ENCODE results near the gene FKBP14. TPM values are rescaled to one million over a fixed set of nuclear protein-coding genes. Genes with fewer than 3 reads are reported as not detected.

The FKBP14 gene
- total RNA-seq, 4 donors from 2014 or later, result 5.8 to 10.9 (median 9.1) TPM

- TF ChIP-seq, protein P1, sequence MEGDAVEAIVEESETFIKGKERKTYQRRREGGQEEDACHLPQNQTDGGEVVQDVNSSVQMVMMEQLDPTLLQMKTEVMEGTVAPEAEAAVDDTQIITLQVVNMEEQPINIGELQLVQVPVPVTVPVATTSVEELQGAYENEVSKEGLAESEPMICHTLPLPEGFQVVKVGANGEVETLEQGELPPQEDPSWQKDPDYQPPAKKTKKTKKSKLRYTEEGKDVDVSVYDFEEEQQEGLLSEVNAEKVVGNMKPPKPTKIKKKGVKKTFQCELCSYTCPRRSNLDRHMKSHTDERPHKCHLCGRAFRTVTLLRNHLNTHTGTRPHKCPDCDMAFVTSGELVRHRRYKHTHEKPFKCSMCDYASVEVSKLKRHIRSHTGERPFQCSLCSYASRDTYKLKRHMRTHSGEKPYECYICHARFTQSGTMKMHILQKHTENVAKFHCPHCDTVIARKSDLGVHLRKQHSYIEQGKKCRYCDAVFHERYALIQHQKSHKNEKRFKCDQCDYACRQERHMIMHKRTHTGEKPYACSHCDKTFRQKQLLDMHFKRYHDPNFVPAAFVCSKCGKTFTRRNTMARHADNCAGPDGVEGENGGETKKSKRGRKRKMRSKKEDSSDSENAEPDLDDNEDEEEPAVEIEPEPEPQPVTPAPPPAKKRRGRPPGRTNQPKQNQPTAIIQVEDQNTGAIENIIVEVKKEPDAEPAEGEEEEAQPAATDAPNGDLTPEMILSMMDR (IDR thresholded peaks at IDR 0.05), result no peak
- ATAC-seq (ENCODE audit: low FRiP score) (no peak), DNase-seq (ENCODE audit: low spot score) (no peak)
Measured at GRCh38 chr7:30034501-30034900, 8.0 kb upstream of the FKBP14 start.

- DNase-seq (ENCODE audit: low spot score) (no peak), ATAC-seq (ENCODE audit: low FRiP score) (no peak)
- TF ChIP-seq, protein P1 (IDR thresholded peaks at IDR 0.05), result no peak
Measured at GRCh38 chr7:30032310-30033125, 6.0 kb upstream of the FKBP14 start.

DNA sequence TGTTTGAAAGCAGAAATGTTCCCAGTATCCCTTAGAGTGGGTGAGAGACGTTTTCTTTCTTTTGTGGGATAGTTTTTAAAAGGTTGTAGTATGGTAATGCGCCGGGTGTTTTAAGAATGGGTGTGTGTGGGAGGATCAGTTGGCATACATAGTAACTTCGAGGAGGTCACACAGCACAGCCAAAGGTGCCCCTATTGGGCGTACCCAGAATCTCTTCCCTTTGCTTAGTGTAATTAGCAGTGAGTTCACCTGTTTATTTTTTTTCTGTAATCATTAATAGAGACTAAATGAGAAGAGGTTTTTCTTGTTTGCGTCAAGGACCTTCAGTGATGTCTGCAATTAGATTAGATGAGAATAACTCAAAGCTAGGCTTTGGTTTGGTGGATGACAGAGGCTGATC, 3.2 kb upstream of the FKBP14 start:
- TF ChIP-seq, protein P1 (IDR thresholded peaks at IDR 0.05), result no peak
- no peak for ATAC-seq (ENCODE audit: low FRiP score)
- DNase-seq (ENCODE audit: low spot score), result no peak

DNA sequence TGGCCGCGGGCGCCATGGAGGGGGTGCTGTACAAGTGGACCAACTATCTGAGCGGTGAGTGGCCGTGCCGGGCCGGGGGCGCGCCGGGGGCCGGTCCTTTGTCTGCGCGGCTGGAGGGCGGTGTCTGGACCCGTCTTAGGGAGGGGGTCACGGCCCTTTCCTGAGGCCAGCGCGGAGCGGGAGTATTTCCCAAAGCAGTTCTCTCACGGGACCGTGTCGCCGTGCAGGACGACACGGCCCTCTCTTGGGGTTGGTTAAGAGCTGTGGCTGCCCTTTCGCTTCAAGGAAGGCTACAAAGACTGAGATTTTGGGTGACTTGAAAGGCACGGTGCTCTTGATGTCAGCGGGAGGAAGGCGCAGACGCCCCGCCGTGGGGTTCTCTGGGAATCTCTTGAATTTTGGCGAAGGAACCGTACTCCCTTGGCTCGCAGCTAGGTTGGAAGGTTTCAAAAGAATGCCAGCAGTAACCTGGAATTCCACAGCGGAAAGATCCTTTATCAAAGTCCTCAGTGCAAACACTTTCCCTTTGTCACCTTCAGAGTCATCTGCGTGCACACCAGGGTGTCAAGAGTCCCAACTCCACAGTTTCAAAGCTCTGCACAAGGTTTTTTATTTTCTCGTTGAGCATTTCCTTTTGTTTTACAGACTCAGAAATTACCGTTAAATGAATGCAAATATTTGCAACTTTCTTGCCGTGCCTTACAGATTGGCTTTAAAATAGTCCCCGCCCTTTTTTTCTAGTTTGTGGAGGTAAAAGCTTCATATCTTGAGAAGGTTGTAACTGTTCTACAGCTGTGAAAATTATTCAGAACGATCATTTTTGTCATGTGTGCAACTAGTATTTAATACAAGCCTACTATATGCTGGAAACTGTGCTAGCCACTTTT, 2.5 kb upstream of the FKBP14 start:
- peak; percentile 31 for DNase-seq (ENCODE audit: low spot score)
- peak; percentile 53 for ATAC-seq (ENCODE audit: low FRiP score)
- TF ChIP-seq, protein P1 (IDR thresholded peaks at IDR 0.05), result no peak

DNA sequence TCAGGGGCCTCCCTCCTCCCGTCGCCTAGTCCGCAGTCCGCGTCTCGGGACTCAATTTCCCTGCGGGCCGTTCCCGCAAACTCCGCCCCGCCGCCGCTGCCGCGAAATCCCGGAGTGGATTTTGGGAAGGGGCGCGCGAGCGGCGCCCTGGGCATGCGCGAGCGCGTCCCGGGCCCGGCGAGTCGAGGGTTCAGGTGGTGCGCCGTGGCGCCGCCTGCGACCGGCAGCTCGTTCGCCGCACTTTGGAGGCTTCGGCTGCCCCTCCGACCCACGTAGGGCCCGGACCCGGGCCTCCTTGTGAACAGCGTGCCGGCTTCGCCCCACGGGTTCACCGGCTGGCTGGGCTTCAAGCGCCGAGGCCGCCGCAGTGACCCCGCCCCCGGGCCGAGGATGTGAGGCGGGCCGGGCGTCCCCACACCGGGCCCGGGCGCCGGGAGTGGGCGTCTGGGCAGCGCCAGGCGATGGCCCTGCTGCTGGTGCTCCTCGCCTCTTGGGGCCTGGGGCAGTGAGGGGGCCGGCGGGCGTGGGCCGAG, 1.8 kb upstream of the FKBP14 start, which contains the start of gene PLEKHA8:
Gene PLEKHA8 (plus strand): TSS at position 197 of the 533 bp plus-strand sequence. CDS start 351 bp downstream, outside the sequence.
- TF ChIP-seq, protein P1 (IDR thresholded peaks at IDR 0.05), result no peak
- ATAC-seq (ENCODE audit: low FRiP score) (peak; percentile 59), DNase-seq (ENCODE audit: low spot score) (peak; percentile 52)

DNA sequence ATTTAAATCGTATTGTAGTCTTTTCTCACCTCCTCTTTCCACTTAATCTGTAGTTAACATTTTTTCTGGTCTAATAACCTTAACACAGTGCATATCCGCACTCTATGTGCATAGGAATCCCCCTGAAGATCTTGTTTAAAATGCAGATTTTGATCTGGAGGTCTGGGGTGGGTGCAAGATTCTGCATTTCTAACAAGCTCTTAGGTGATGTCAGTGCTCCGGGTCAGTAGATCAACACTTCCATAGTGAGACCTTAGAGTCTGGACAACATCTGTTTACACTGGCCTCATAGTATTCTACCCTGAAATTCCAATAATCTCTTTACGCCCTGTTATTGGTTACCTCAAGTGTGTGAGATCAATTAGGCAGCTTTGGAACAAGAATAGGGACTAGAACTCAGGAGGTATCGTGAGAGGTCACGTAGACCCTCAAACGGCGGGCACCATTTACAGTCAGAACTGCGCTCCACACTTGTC, 1.3 kb upstream of the FKBP14 start:
- no peak for ATAC-seq (ENCODE audit: low FRiP score)
- TF ChIP-seq, protein P1 (IDR thresholded peaks at IDR 0.05), result no peak
- DNase-seq (ENCODE audit: low spot score), result no peak

All from omental fat pad (tissue), 4 donors.